Measurements from ENCODE around the gene HSPG2.

The HSPG2 gene

GRCh38 chr1:21773585-21773984 is 163.5 kb downstream of the HSPG2 start:
- H3K4me1 ChIP-seq (ENCODE audit: insufficient read depth, poor library complexity, severe bottlenecking), result no peaks in the 10 kb centered on the region
- no peaks in the 10 kb centered on the region for H3K9me3 ChIP-seq (ENCODE audit: severe bottlenecking)
- H3K36me3 ChIP-seq (ENCODE audit: low read depth), result 0 out of 2 replicates have a peak, but pooled peaks cover 7% of the 10 kb centered on the region
- DNase-seq (ENCODE audit: low spot score) (no peak), ATAC-seq (ENCODE audit: low read depth) (no peak)
- H3K4me3 ChIP-seq (ENCODE audit: severe bottlenecking), result no peak overlapping the region
- H3K27me3 ChIP-seq (ENCODE audit: insufficient read depth, poor library complexity, severe bottlenecking), result no peaks in the 10 kb centered on the region
- TF ChIP-seq, protein P1, sequence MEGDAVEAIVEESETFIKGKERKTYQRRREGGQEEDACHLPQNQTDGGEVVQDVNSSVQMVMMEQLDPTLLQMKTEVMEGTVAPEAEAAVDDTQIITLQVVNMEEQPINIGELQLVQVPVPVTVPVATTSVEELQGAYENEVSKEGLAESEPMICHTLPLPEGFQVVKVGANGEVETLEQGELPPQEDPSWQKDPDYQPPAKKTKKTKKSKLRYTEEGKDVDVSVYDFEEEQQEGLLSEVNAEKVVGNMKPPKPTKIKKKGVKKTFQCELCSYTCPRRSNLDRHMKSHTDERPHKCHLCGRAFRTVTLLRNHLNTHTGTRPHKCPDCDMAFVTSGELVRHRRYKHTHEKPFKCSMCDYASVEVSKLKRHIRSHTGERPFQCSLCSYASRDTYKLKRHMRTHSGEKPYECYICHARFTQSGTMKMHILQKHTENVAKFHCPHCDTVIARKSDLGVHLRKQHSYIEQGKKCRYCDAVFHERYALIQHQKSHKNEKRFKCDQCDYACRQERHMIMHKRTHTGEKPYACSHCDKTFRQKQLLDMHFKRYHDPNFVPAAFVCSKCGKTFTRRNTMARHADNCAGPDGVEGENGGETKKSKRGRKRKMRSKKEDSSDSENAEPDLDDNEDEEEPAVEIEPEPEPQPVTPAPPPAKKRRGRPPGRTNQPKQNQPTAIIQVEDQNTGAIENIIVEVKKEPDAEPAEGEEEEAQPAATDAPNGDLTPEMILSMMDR (IDR thresholded peaks at IDR 0.05; ENCODE audit: poor library complexity, severe bottlenecking), result no peak
- no peak overlapping the region for H3K27ac ChIP-seq (ENCODE audit: poor library complexity, severe bottlenecking)
